ENCODE results near the gene LCE1C. TPM values are rescaled to one million over a fixed set of nuclear protein-coding genes. Genes with fewer than 3 reads are reported as not detected.

The LCE1C gene
- total and polyA plus RNA-seq, 2 donors (not counting 1 experiment from before 2014, with no cell fraction given), result not detected

- intact Hi-C loops (cut with micrococcal nuclease), result no loop called here
- Histone ChIP-seq H4K20me1 (ENCODE audit: control insufficient read depth, insufficient read depth, low read length, poor library complexity, severe bottlenecking) (no peaks in the 10 kb centered on the region), H2AFZ (ENCODE audit: insufficient read depth, low read depth, low read length, poor library complexity, severe bottlenecking) (no peak overlapping the region), H3K27ac (ENCODE audit: low read length in 2 of 2) (no peak overlapping the region), H3K79me2 (ENCODE audit: control insufficient read depth, insufficient read depth, low read length) (no peaks in the 10 kb centered on the region), H3K9me3 (ENCODE audit: control extremely low read depth in 1 of 3, control insufficient read depth in 2 of 3, insufficient read depth in 1 of 3, low read length in 2 of 3) (peaks cover 0 to 4% (median 0%) of the 10 kb centered on the region in 3 donors), H3K9ac (ENCODE audit: low read length) (no peak overlapping the region), H3K4me1 (ENCODE audit: control insufficient read depth in 2 of 2, insufficient read depth in 2 of 2, low read length in 2 of 2) (no peaks in the 10 kb centered on the region), H3K4me3 (ENCODE audit: control extremely low read depth in 1 of 5, extremely low read depth in 1 of 5, insufficient read depth in 1 of 5, low read depth in 2 of 5, low read length in 4 of 5) (no peak overlapping the region), H3K27me3 (replicated peaks in 1 of 4; ENCODE audit: control extremely low read depth in 1 of 4, control insufficient read depth in 3 of 4, insufficient read depth in 4 of 4, low read length in 3 of 4) (no peaks in the 10 kb centered on the region), H3K36me3 (replicated peaks in 1 of 2; ENCODE audit: control extremely low read depth in 1 of 2, control insufficient read depth in 1 of 2, extremely low read depth in 1 of 2, insufficient read depth in 2 of 2, low read length in 1 of 2) (no peaks in the 10 kb centered on the region), H3K4me2 (replicated peaks; ENCODE audit: low read depth, low read length, poor library complexity, severe bottlenecking) (no peak overlapping the region)
- TF ChIP-seq EZH2 (IDR thresholded peaks at IDR 0.05; ENCODE audit: borderline replicate concordance, insufficient read depth, low read depth, low read length, poor library complexity, severe bottlenecking), result no peak
- TF ChIP-seq CTCF (IDR thresholded peaks at IDR 0.05), result no peak
- Mint-ChIP-seq H3K4me3 (no peak overlapping the region), H3K27ac (no peak overlapping the region), H3K27me3 (peaks cover 24% of the 10 kb centered on the region), H3K4me1 (no peaks in the 10 kb centered on the region), H3K9me3 (ENCODE audit: insufficient read depth) (no peaks in the 10 kb centered on the region)
- no peak for DNase-seq
- no peak for ATAC-seq (ENCODE audit: low read depth)
- CTCF ChIA-PET, result no interaction called here
- POLR2A ChIA-PET, result no interaction called here
- WGBS (ENCODE audit: insufficient coverage), result no CpG with 5 or more reads among the region's 1 CpG
These were observed 5.1 kb downstream of the LCE1C start for GRCh38 chr1:152801333-152801732.

- ChIA-PET POLR2A (no interaction called here), CTCF (no interaction called here)
- H3K4me3 Mint-ChIP-seq, result no peak within 1 kb of the TSS
- Histone ChIP-seq H4K20me1 (ENCODE audit: control insufficient read depth, insufficient read depth, low read length, poor library complexity, severe bottlenecking) (no peaks in the 10 kb centered on the region), H3K4me3 (ENCODE audit: control extremely low read depth in 1 of 5, extremely low read depth in 1 of 5, insufficient read depth in 1 of 5, low read depth in 2 of 5, low read length in 4 of 5) (no peak within 1 kb of the TSS), H3K9ac (ENCODE audit: low read length) (no peak within 1 kb of the TSS), H2AFZ (ENCODE audit: insufficient read depth, low read depth, low read length, poor library complexity, severe bottlenecking) (no peak within 1 kb of the TSS), H3K27me3 (replicated peaks in 1 of 4; ENCODE audit: control extremely low read depth in 1 of 4, control insufficient read depth in 3 of 4, insufficient read depth in 4 of 4, low read length in 3 of 4) (no peaks in the 10 kb centered on the region), H3K27ac (ENCODE audit: low read length in 2 of 2) (no peak within 1 kb of the TSS), H3K36me3 (replicated peaks in 1 of 2; ENCODE audit: control extremely low read depth in 1 of 2, control insufficient read depth in 1 of 2, extremely low read depth in 1 of 2, insufficient read depth in 2 of 2, low read length in 1 of 2) (no peaks in the 10 kb centered on the region), H3K9me3 (ENCODE audit: control extremely low read depth in 1 of 3, control insufficient read depth in 2 of 3, insufficient read depth in 1 of 3, low read length in 2 of 3) (peaks cover 0 to 4% (median 0%) of the 10 kb centered on the region in 3 donors), H3K4me2 (replicated peaks; ENCODE audit: low read depth, low read length, poor library complexity, severe bottlenecking) (no peak within 1 kb of the TSS), H3K4me1 (ENCODE audit: control insufficient read depth in 2 of 2, insufficient read depth in 2 of 2, low read length in 2 of 2) (no peaks in the 10 kb centered on the region), H3K79me2 (ENCODE audit: control insufficient read depth, insufficient read depth, low read length) (no peaks in the 10 kb centered on the region)
- intact Hi-C loops (cut with micrococcal nuclease), result no loop called here
- no peak for TF ChIP-seq CTCF (IDR thresholded peaks at IDR 0.05)
- no peak for TF ChIP-seq EZH2 (IDR thresholded peaks at IDR 0.05; ENCODE audit: borderline replicate concordance, insufficient read depth, low read depth, low read length, poor library complexity, severe bottlenecking)
- H3K4me1 Mint-ChIP-seq, result no peaks in the 10 kb centered on the region
- 86% methylated on average over 1 of the region's 3 CpGs for WGBS (ENCODE audit: insufficient coverage)
- ATAC-seq (ENCODE audit: low read depth) (no peak), DNase-seq (no peak)
- no peaks in the 10 kb centered on the region for H3K9me3 Mint-ChIP-seq (ENCODE audit: insufficient read depth)
- H3K27me3 Mint-ChIP-seq, result peaks cover 10% of the 10 kb centered on the region
- H3K27ac Mint-ChIP-seq, result no peak within 1 kb of the TSS
These were observed 10.0 kb downstream of the LCE1C start, which contains the start of gene LCE1D for GRCh38 chr1:152796421-152796820. Gene LCE1D (plus strand): TSS chr1:152796721. CDS start chr1:152797795, 1,074 bp downstream.

Measured in B cell (primary cell).